Endodermal cell (in vitro differentiated cells): ENCODE data around the gene SAMD5. TPM values are rescaled to one million over a fixed set of nuclear protein-coding genes. Genes with fewer than 3 reads are reported as not detected.

Experiments
- DNase-seq: peaks from one replicate; pipeline ENCODE4 v3.0.0-alpha.2; 2017
- H3K27ac ChIP-seq: 2 replicates; pipeline ENCODE4 v1.5.1; 2013; ENCODE audit warnings: mild to moderate bottlenecking, low read depth, low read length, moderate library complexity
- H3K27me3 ChIP-seq: 2 replicates; pipeline ENCODE4 v1.6.1; 2013; ENCODE audit warnings: mild to moderate bottlenecking, low read length, moderate library complexity; ENCODE audit not compliant: insufficient read depth, control insufficient read depth, poor library complexity, severe bottlenecking
- H3K36me3 ChIP-seq: 2 replicates; pipeline ENCODE4 v1.7.0; 2013; ENCODE audit warnings: mild to moderate bottlenecking, low read length, moderate library complexity; ENCODE audit not compliant: control insufficient read depth, insufficient read depth
- H3K4me1 ChIP-seq: one replicate; pipeline ENCODE4 v1.7.0; 2013; ENCODE audit warnings: low read length; ENCODE audit not compliant: control insufficient read depth, insufficient read depth
- H3K4me3 ChIP-seq: 2 replicates; pipeline ENCODE4 v1.5.1; 2013; ENCODE audit warnings: mild to moderate bottlenecking, low read length, moderate library complexity
- H3K9ac ChIP-seq: 2 replicates; pipeline ENCODE4 v1.6.1; 2013; ENCODE audit warnings: mild to moderate bottlenecking, low read length, moderate library complexity; ENCODE audit not compliant: poor library complexity, severe bottlenecking; ENCODE audit errors: extremely low read depth
- H3K9me3 ChIP-seq: 2 replicates; pipeline ENCODE4 v1.6.1; 2013; ENCODE audit warnings: mild to moderate bottlenecking, low read length, moderate library complexity; ENCODE audit not compliant: control insufficient read depth
- H3K27ac Mint-ChIP-seq: 2 replicates; pipeline ENCODE4 v1.8.0; 2020; ENCODE audit warnings: mixed read lengths
- H3K27me3 Mint-ChIP-seq: 2 replicates; pipeline ENCODE4 v1.8.0; 2021; ENCODE audit warnings: mild to moderate bottlenecking, mixed read lengths; ENCODE audit not compliant: insufficient read depth
- H3K36me3 Mint-ChIP-seq: 2 replicates; pipeline ENCODE4 v1.8.0; 2020; ENCODE audit warnings: low read depth, mixed read lengths
- H3K4me1 Mint-ChIP-seq: 2 replicates; pipeline ENCODE4 v1.8.0; 2020; ENCODE audit warnings: mixed read lengths
- H3K4me3 Mint-ChIP-seq: 2 replicates; pipeline ENCODE4 v1.8.0; 2020; ENCODE audit warnings: mild to moderate bottlenecking, moderate library complexity, mixed read lengths
- H3K9me3 Mint-ChIP-seq: 2 replicates; pipeline ENCODE4 v1.8.0; 2020; ENCODE audit warnings: mild to moderate bottlenecking, mixed read lengths
- CTCF ChIP-seq: fragments of 200-600 bp; sonication (generic); conservative IDR thresholded peaks from 2 replicates; pipeline ENCODE4 v1.5.0; 2021; ENCODE audit warnings: antibody characterized with exemption, mild to moderate bottlenecking
- WGBS, 2 experiments: methylation state at CpG; one replicate each; pipeline versions ENCODE4 v1.1.5 to v1.1.7; 2013; ENCODE audit warnings: missing lambda C conversion rate in 2 of 2, mixed read lengths in 1 of 2; ENCODE audit not compliant: insufficient coverage in 1 of 2, insufficient read length in 1 of 2; 5-methylcytosine and 5-hydroxymethylcytosine counted together
- total RNA-seq, 2 donors: library from RNA; stranded (reverse); fragmentation: NEBNext Ultra II Directional in 1 of 2; extraction: Animal tissue kit (Norgen Biotek cat#: 25700) in 1 of 2; gene quantifications; 2 replicates in 1 of 2; 3 replicates in 1 of 2; pipeline ENCODE4 v1.2.1, GENCODE V29; 2021

Gene SAMD5
- total RNA-seq, 2 donors from 2014 or later: 0.69 to 0.99 TPM

- H3K9me3 ChIP-seq: no peaks in the 10 kb centered on the region
- Mint-ChIP-seq H3K4me3 (no peak overlapping the region), H3K4me1 (peaks cover 9% of the 10 kb centered on the region), H3K27me3 (peaks cover 3% of the 10 kb centered on the region), H3K27ac (no peak overlapping the region), H3K9me3 (no peaks in the 10 kb centered on the region), H3K36me3 (no peaks in the 10 kb centered on the region)
- H3K36me3 ChIP-seq: no peaks in the 10 kb centered on the region
- no peak overlapping the region for H3K9ac ChIP-seq
- no peak overlapping the region for H3K4me3 ChIP-seq
- no peak overlapping the region for H3K27ac ChIP-seq
- H3K4me1 ChIP-seq: no peaks in the 10 kb centered on the region
- TF ChIP-seq CTCF: no peak
- no peak for DNase-seq
- H3K27me3 ChIP-seq: no peaks in the 10 kb centered on the region
These were observed 20.1 kb downstream of the SAMD5 start for GRCh38 chr6:147528511-147529145.

- no peak for TF ChIP-seq CTCF
- H3K4me1 Mint-ChIP-seq: peaks cover 9% of the 10 kb centered on the region
- Histone ChIP-seq H3K9me3 (no peaks in the 10 kb centered on the region), H3K27ac (no peak overlapping the region), H3K27me3 (no peaks in the 10 kb centered on the region), H3K36me3 (no peaks in the 10 kb centered on the region), H3K4me1 (no peaks in the 10 kb centered on the region), H3K4me3 (no peak overlapping the region), H3K9ac (no peak overlapping the region)
- peaks cover 3% of the 10 kb centered on the region for H3K27me3 Mint-ChIP-seq
- 71% methylated on average over 10 to 13 of the region's 13 CpGs for WGBS, 2 experiments
- peak; percentile 76 for DNase-seq
- no peak overlapping the region for H3K4me3 Mint-ChIP-seq
- H3K36me3 Mint-ChIP-seq: no peaks in the 10 kb centered on the region
- no peaks in the 10 kb centered on the region for H3K9me3 Mint-ChIP-seq
- no peak overlapping the region for H3K27ac Mint-ChIP-seq
These were observed 21.9 kb downstream of the SAMD5 start for GRCh38 chr6:147530132-147531060.

GRCh38 chr6:147531321-147531720, 22.8 kb downstream of the SAMD5 start:
- Histone ChIP-seq H3K36me3 (no peaks in the 10 kb centered on the region), H3K9ac (no peak overlapping the region), H3K4me3 (no peak overlapping the region), H3K27ac (no peak overlapping the region), H3K4me1 (no peaks in the 10 kb centered on the region), H3K9me3 (peaks cover 6% of the 10 kb centered on the region), H3K27me3 (no peaks in the 10 kb centered on the region)
- Mint-ChIP-seq H3K4me1 (peaks cover 9% of the 10 kb centered on the region), H3K27ac (no peak overlapping the region), H3K27me3 (peaks cover 3% of the 10 kb centered on the region), H3K4me3 (no peak overlapping the region), H3K9me3 (peaks cover 2% of the 10 kb centered on the region), H3K36me3 (no peaks in the 10 kb centered on the region)
- 95 to 100% methylated on average over 2 of the region's 2 CpGs for WGBS, 2 experiments
- TF ChIP-seq CTCF: no peak
- DNase-seq: no peak
